Ishikawa (cell line): ENCODE measurements around the gene SLC7A11.

Experiments used
- CEBPB ChIP-seq: IDR thresholded peaks from 2 replicates; pipeline ENCODE4 v1.6.1; 2012
- EGR1 ChIP-seq: IDR thresholded peaks from 2 replicates; pipeline ENCODE4 v1.6.1; 2012
- EP300 ChIP-seq: IDR thresholded peaks from 2 replicates; pipeline ENCODE4 v1.6.1; 2012; ENCODE audit warnings: borderline replicate concordance
- FOXM1 ChIP-seq: IDR thresholded peaks from 2 replicates; pipeline ENCODE4 v1.6.1; 2012; ENCODE audit warnings: low read depth, borderline replicate concordance
- NFIC ChIP-seq: IDR thresholded peaks from 2 replicates; pipeline ENCODE4 v1.6.1; 2012
- RAD21 ChIP-seq: IDR thresholded peaks from 2 replicates; pipeline ENCODE4 v1.6.1; 2012; ENCODE audit warnings: low read depth
- REST ChIP-seq: IDR thresholded peaks from 2 replicates; pipeline ENCODE4 v1.6.1; 2012; ENCODE audit warnings: low read depth, mild to moderate bottlenecking
- TAF1 ChIP-seq: IDR thresholded peaks from 2 replicates; pipeline ENCODE4 v1.6.1; 2012; ENCODE audit warnings: low read depth, mild to moderate bottlenecking
- YY1 ChIP-seq: IDR thresholded peaks from 2 replicates; pipeline ENCODE4 v1.6.1; 2012; ENCODE audit warnings: low read depth
- ZBTB7A ChIP-seq: IDR thresholded peaks from 2 replicates; pipeline ENCODE4 v1.6.1; 2012; ENCODE audit warnings: low read depth
- TF ChIP-seq, protein P1 (sequence below): IDR thresholded peaks from 2 replicates; pipeline ENCODE4 v1.6.1; 2012

DNA sequence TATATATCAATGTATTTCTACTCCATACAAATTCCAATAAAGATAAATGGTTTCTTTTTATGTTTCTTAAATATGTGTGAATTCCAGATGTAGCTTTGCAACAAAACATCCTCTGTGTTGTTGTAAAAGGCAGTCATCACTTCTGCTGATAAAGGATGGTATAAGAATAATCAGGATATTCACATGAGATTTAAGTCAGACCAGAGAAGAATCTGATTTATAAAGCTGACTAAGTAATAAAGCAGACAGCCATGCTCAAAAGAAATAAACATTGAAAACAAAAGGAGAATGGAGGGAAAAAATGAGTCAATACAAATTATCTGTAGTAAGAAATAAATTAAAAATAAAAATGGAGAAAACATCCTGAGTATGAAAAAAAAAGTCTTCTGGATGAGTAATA, 27.0 kb upstream of the SLC7A11 start:
- no peak for TF ChIP-seq CEBPB
- no peak for TF ChIP-seq YY1
- no peak for TF ChIP-seq NFIC
- no peak for TF ChIP-seq RAD21
- TF ChIP-seq EGR1 = no peak
- no peak for TF ChIP-seq REST
- TF ChIP-seq, protein P1, sequence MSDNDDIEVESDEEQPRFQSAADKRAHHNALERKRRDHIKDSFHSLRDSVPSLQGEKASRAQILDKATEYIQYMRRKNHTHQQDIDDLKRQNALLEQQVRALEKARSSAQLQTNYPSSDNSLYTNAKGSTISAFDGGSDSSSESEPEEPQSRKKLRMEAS = no peak
- no peak for TF ChIP-seq EP300
- TF ChIP-seq ZBTB7A = no peak
- no peak for TF ChIP-seq FOXM1
- no peak for TF ChIP-seq TAF1
